HepG2 (cell line): ENCODE data around the gene NOP9. TPM values are rescaled to one million over a fixed set of nuclear protein-coding genes. Genes with fewer than 3 reads are reported as not detected.

ENCODE experiments used
- BORCS8-MEF2B ChIP-seq: sonication (generic); formaldehyde crosslinking; IDR thresholded peaks from 2 replicates; pipeline ENCODE4 v1.8.0; 2022; ENCODE audit warnings: mild to moderate bottlenecking, missing genetic modification reagents
- FOXO4 ChIP-seq: sonication (generic); formaldehyde crosslinking; conservative IDR thresholded peaks from 2 replicates; pipeline ENCODE4 v1.8.1; 2023; ENCODE audit warnings: missing genetic modification reagents
- GATAD2A ChIP-seq: IDR thresholded peaks from 2 replicates; pipeline ENCODE4 v1.6.1; 2016
- HNF1B ChIP-seq: sonication (generic); formaldehyde crosslinking; IDR thresholded peaks from 2 replicates; pipeline ENCODE4 v1.5.1; 2020; ENCODE audit warnings: mild to moderate bottlenecking, moderate library complexity, missing genetic modification reagents
- LBX2 ChIP-seq: sonication (generic); formaldehyde crosslinking; IDR thresholded peaks from 2 replicates; pipeline ENCODE4 v1.5.0; 2020; ENCODE audit warnings: missing genetic modification reagents, mild to moderate bottlenecking, borderline replicate concordance
- NONO ChIP-seq, 2 experiments: fragments of 450-650 bp in 1 of 2; sonication (generic) in 1 of 2; formaldehyde crosslinking in 1 of 2; IDR thresholded peaks in 1 of 2; conservative IDR thresholded peaks in 1 of 2; 2 replicates each; pipeline versions ENCODE4 v1.6.1 to v1.8.0; 2017 to 2022; ENCODE audit warnings: mild to moderate bottlenecking in 1 of 2, missing genetic modification reagents in 1 of 2, moderate library complexity in 1 of 2
- NR0B2 ChIP-seq: sonication (generic); formaldehyde crosslinking; IDR thresholded peaks from 2 replicates; pipeline ENCODE4 v1.4.0; 2020; ENCODE audit warnings: mild to moderate bottlenecking, missing genetic modification reagents
- ZBTB34 ChIP-seq: sonication (generic); formaldehyde crosslinking; IDR thresholded peaks from 2 replicates; pipeline ENCODE4 v1.8.0; 2022; ENCODE audit warnings: mild to moderate bottlenecking, missing genetic modification reagents
- ZNF350 ChIP-seq: sonication (generic); formaldehyde crosslinking; IDR thresholded peaks from 2 replicates; pipeline ENCODE4 v1.4.0; 2020; ENCODE audit warnings: mild to moderate bottlenecking, low read depth, missing genetic modification reagents, borderline replicate concordance
- ZNF503 ChIP-seq: sonication (generic); formaldehyde crosslinking; IDR thresholded peaks from 2 replicates; pipeline ENCODE4 v1.4.0; 2020; ENCODE audit warnings: missing genetic modification reagents
- polyA plus RNA-seq, 8 experiments: library from polyadenylated mRNA; depleted of rRNA in 3 of 8; stranded (reverse) in 7 of 8; unstranded in 1 of 8; fragments of >200 nt; fragmentation: Illumina TruSeq in 4 of 8; extraction: Trizol in 4 of 8; gene quantifications; 2 replicates each; pipeline versions ENCODE4 v1.2.1 to v1.2.3, GENCODE V29; 2011 to 2016; ENCODE audit warnings: low read depth in 4 of 8, missing spikeins in 1 of 8, mixed read lengths in 1 of 8; ENCODE audit not compliant: insufficient read depth in 1 of 8
- total RNA-seq, 5 experiments: library from RNA; depleted of rRNA; stranded (reverse); fragments of >200 nt; fragmentation: Illumina TruSeq; extraction: Trizol; gene quantifications; 2 replicates each; pipeline ENCODE4 v1.2.3, GENCODE V29; 2016; ENCODE audit warnings: low read depth in 1 of 5

Gene NOP9
- total and polyA plus RNA-seq, 2 of the 13 experiments (the other 11 are each of a cell fraction or from before 2014, with no cell fraction given), result 24.5 to 61.6 TPM

- TF ChIP-seq ZBTB34 (CRISPR knock-in tag) (peak; percentile 69; the same call in 1 of the 2 replicates), LBX2 (CRISPR knock-in tag) (no peak), FOXO4 (CRISPR knock-in tag) (no peak), BORCS8-MEF2B (CRISPR knock-in tag) (no peak; the same call in 1 of the 2 replicates), ZNF350 (CRISPR knock-in tag) (peak; percentile 44; the same call in 1 of the 2 replicates), HNF1B (CRISPR knock-in tag) (peak; percentile 73; the same call in 1 of the 2 replicates), ZNF503 (CRISPR knock-in tag) (no peak), NR0B2 (0 out of 2 replicates have a peak, but pooled peaks have one; percentile 51), GATAD2A (CRISPR knock-in tag) (peak; percentile 58), NONO (IDR thresholded peaks at IDR 0.05) (no peak), NONO (CRISPR knock-in tag; conservative IDR thresholded peaks at IDR 0.05) (peak; percentile 80)
Observed at GRCh38 chr14:24255931-24256711, 43.5 kb upstream of the NOP9 start (continued).
